Cardiac fibroblast (primary cell): ENCODE data around the gene PTPRQ.
A peak's percentile ranks its signal among the peaks of the same experiment; 100 is the strongest.
"Not testable (repeated sequence)": the region's sequence is repeated elsewhere in the genome, so short reads cannot be mapped to it uniquely, and the experiment has no call there.

Experiments used
- DNase-seq, 2 donors: peaks; one replicate each; pipeline versions ENCODE4 v3.0.0 to v3.0.0-alpha.2; 2010; ENCODE audit warnings: low read depth in 2 of 2
- H3K4me3 ChIP-seq, 2 donors: replicated peaks in 1 of 2; 1 replicate in 1 of 2; 2 replicates in 1 of 2; pipeline ENCODE4 v1.5.1; 2011; ENCODE audit warnings: low read depth in 2 of 2, low read length in 2 of 2, mild to moderate bottlenecking in 2 of 2, moderate library complexity in 1 of 2
- TF ChIP-seq, protein P1 (sequence below): IDR thresholded peaks from one replicate; pipeline ENCODE4 v1.5.1; 2011; ENCODE audit warnings: low read depth, mild to moderate bottlenecking, low read length, inconsistent platforms

PTPRQ gene

DNA sequence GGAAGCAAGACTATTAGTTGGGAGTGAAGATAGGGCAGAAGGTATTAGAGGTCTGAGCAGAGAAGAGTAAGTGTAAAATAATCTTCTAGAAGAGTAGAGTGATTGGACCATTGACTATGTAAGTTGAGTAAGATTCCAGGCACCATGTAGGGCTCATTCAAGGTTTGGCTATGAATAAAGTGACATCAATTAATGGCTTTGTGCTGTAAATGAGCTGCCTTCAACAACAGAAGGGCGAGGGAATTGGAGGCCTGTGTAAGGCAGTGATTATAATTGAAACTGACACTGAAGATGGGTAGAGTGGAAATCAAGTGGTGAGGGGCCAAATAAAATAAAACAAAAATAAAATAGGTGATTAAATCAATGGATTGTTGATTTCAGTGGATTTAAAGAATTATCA lies 26.4 kb downstream of the PTPRQ start:
- no peak for DNase-seq
- no peak overlapping the region for H3K4me3 ChIP-seq
- TF ChIP-seq, protein P1, sequence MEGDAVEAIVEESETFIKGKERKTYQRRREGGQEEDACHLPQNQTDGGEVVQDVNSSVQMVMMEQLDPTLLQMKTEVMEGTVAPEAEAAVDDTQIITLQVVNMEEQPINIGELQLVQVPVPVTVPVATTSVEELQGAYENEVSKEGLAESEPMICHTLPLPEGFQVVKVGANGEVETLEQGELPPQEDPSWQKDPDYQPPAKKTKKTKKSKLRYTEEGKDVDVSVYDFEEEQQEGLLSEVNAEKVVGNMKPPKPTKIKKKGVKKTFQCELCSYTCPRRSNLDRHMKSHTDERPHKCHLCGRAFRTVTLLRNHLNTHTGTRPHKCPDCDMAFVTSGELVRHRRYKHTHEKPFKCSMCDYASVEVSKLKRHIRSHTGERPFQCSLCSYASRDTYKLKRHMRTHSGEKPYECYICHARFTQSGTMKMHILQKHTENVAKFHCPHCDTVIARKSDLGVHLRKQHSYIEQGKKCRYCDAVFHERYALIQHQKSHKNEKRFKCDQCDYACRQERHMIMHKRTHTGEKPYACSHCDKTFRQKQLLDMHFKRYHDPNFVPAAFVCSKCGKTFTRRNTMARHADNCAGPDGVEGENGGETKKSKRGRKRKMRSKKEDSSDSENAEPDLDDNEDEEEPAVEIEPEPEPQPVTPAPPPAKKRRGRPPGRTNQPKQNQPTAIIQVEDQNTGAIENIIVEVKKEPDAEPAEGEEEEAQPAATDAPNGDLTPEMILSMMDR, result no peak

DNA sequence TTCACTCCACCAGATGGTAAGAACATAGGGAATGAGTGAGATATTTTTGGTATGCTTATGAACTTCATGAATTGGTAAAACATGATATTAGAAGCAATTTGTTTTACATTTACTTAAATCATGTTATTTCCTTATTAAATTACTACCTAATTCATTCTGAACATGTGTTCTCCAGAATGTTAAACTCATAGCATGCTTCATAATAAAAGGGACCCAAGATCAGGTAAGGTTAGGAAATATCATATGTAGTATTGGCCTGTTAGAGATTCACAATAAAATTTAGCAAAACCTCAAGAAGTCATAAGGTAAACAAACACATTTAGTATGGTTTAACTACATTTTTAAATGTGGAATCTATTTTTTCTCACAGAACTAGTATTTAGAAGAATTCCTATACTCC lies 28.2 kb downstream of the PTPRQ start:
- TF ChIP-seq, protein P1, result no peak
- no peak overlapping the region for H3K4me3 ChIP-seq
- DNase-seq, result peak in 1 of 2 donors; percentile 3

DNA sequence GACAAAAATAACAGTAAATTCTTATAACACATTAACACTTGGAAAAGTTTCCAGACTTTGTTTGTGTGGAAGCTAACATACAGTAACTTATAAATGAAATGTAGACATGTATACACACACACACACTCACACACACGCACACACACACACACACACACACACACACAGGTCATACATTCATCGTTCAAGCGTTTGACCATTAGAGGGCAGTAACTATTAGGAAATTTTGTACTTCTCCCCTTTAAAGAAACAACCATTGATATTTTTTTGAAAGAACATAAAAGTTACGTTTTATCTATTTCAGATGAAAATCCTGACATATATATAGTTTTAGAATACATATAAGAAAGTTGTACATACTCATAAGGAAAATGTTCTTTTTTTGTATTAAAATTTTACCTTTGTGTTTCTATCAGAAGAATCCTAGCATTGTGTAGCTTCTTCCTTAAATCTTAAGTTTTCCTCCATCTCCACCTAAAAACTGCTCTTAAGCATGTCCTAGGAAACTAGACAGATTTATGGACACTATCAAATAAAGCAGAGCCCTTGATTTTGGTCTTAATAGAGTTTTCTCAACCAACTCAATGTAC lies 29.0 kb downstream of the PTPRQ start:
- TF ChIP-seq, protein P1, result peak; percentile 33
- peak; percentile 84 to 90 for DNase-seq
- H3K4me3 ChIP-seq, result no peak overlapping the region

DNA sequence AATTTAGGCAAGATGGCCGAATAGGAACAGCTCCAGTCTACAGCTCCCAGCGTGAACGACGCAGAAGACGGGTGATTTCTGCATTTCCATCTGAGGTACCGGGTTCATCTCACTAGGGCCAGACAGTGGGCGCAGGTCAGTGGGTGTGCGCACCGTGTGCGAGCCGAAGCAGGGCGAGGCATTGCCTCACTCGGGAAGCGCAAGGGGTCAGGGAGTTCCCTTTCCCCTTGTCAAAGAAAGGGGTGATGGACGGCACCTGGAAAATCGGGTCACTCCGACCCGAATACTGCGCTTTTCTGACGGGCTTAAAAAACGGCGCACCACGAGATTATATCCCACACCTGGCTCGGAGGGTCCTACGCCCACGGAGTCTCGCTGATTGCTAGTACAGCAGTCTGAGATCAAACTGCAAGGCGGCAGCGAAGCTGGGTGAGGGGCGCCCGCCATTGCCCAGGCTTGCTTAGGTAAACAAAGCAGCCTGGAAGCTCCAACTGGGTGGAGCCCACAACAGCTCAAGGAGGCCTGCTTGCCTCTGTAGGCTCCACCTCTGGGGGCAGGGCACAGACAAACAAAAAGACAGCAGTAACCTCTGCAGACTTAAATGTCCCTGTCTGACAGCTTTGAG lies 33.6 kb downstream of the PTPRQ start:
- not testable (repeated sequence) for DNase-seq, H3K4me3 ChIP-seq

DNA sequence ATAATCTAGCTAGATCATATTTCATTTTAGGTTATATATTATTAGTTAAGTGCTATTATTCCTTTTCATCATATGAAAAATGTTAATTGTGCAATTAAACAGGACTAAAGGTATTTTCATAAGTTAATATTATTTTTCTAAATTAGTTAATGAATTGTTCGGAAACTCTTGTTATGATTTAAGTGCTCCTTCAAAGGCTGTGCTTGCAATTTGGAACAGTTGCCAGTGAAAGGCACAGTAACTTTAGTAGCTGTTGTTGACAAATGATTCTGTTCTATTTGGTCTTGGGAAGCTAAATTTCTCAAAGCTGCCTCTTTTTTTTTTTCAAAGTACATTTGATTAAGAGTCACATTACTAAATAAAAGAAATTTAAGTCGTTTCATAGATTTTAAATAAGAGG lies 40.7 kb downstream of the PTPRQ start:
- no peak for DNase-seq
- TF ChIP-seq, protein P1, result no peak
- H3K4me3 ChIP-seq, result no peak overlapping the region

DNA sequence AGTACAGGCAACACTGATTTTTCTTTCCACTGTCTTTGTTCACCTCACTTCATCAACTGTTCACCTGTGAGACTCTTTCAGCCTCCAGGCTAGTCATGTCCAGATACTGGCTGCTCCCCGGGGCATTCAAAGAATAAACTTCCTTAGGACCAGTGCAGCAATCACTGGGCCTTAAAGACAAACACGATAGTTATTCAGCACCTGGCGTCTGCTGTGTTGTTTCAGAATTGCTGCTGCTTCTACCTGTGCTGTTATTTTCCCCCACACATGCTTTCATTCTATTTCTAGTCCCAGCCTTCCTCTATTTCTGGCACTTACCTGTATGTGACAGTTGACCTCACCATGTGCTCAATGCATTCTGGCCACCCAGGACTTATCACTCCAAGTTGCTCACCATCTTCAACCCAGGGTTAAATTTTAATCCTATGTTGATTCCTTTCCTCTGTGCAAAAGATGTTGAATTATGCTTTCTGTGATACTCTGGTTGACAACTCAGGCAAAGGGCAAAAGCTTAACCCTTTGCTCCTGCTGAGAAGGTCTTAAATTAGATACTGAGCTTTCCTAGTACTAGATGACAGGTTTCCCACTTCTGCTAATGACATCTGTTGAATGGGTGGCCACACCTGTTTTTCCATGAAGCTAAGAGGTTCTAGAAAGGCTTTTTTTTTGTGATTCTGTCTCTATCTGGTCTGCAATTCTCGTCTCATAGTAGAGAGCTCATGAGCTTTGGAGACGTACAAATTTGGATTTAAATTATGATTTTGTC lies 41.4 kb downstream of the PTPRQ start:
- TF ChIP-seq, protein P1, result no peak
- H3K4me3 ChIP-seq, result no peak overlapping the region
- DNase-seq, result no peak

DNA sequence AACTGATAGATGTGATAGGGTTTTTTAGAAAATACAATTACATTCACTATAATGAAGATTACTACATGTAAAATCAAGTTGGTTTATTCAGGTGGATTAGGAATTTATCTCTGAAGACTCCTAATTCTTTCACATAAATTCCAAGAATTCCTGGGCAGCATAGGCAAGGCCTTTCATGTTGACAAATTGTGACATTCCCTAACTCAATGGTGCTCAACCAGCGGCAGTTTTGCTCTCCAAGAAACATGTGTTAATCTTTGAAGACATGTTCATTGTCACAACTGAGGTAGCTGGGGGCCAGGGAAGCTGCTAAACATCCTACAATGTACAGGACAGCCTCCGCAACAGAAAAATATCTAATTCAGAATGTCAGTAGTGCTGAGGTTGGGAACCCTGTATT lies 46.3 kb downstream of the PTPRQ start:
- DNase-seq, result peak in 1 of 2 donors; percentile 7
- H3K4me3 ChIP-seq, result no peak overlapping the region
- TF ChIP-seq, protein P1, result no peak
